ENCODE data around the gene PSIP1. TPM values are rescaled to one million over a fixed set of nuclear protein-coding genes. Genes with fewer than 3 reads are reported as not detected.

PSIP1 gene
- total RNA-seq, 1 donor from 2014 or later = 115 TPM

DNA sequence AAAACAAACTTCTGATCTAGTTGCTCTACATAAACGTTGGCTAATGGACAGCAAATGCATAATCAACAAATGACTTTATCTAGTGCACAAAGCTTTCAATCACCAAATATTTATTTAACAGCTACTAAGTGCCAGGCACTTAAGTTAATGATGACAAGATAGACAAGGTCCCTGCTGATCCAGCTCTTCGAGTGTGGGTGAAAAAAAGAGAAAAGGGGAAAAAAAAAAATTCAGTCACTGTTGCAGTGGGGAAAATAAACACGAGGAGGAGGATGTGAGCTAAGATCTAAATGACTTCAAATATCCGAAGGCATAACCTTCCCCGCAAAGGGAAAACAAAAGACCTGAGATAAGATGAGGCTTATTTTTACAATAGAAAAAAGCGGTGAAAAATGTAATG, 9.6 kb downstream of the PSIP1 start:
- intact Hi-C loops (cut with DNase I) = no loop called here
- Histone ChIP-seq H3K36me3 (peaks cover 5 to 20% of the 10 kb centered on the region in 2 donors), H3K4me1 (peaks cover 0 to 12% of the 10 kb centered on the region in 2 donors)

DNA sequence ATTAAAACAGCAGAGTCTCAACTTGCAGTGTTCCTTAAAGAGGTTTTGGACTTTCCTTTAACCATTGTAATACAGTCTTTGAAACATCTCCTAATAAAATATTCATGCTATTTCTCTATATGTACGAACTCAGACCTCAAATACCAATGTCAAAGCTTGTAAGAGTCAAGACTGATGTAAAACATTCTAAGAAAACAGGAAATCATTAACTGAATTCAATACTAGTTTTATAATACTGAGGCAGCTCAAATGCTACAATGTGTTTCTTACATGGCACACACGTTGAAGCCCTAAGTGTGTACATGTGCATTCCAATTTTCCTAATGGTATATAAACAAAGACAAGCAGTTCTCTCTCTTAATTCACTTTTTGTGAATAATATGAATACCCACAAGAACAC, 11.6 kb downstream of the PSIP1 start:
- no peak overlapping the region for H3K4me3 ChIP-seq
- H3K27ac ChIP-seq = no peak overlapping the region
- peaks cover 0 to 18% of the 10 kb centered on the region in 2 donors for H3K4me1 ChIP-seq
- intact Hi-C loops (cut with DNase I) = no loop called here
- no peak for DNase-seq (ENCODE audit: low spot score in 2 of 2)
- H3K27me3 ChIP-seq = no peaks in the 10 kb centered on the region
- H3K9me3 ChIP-seq = no peaks in the 10 kb centered on the region
- peaks cover 0 to 7% of the 10 kb centered on the region in 2 donors for H3K36me3 ChIP-seq
- no peak for TF ChIP-seq CTCF (IDR thresholded peaks at IDR 0.05)

More for the DNA sequence above, 9.6 kb downstream of the PSIP1 start:
- H3K9me3 ChIP-seq = no peaks in the 10 kb centered on the region
- no peak for DNase-seq (ENCODE audit: low spot score in 2 of 2)
- no peak overlapping the region for H3K27ac ChIP-seq
- TF ChIP-seq CTCF (IDR thresholded peaks at IDR 0.05) = no peak
- H3K4me3 ChIP-seq = no peak overlapping the region
- H3K27me3 ChIP-seq = no peaks in the 10 kb centered on the region

GRCh38 chr9:15498246-15498995, 12.3 kb downstream of the PSIP1 start:
- Histone ChIP-seq H3K4me3 (no peak overlapping the region), H3K36me3 (peaks cover 0 to under 1% of the 10 kb centered on the region in 2 donors), H3K27me3 (no peaks in the 10 kb centered on the region), H3K27ac (no peak overlapping the region), H3K9me3 (no peaks in the 10 kb centered on the region), H3K4me1 (peaks cover 0 to 18% of the 10 kb centered on the region in 2 donors)
- no peak for DNase-seq (ENCODE audit: low spot score in 2 of 2)
- no peak for TF ChIP-seq CTCF (IDR thresholded peaks at IDR 0.05)
- intact Hi-C loops (cut with DNase I) = no loop called here

DNA sequence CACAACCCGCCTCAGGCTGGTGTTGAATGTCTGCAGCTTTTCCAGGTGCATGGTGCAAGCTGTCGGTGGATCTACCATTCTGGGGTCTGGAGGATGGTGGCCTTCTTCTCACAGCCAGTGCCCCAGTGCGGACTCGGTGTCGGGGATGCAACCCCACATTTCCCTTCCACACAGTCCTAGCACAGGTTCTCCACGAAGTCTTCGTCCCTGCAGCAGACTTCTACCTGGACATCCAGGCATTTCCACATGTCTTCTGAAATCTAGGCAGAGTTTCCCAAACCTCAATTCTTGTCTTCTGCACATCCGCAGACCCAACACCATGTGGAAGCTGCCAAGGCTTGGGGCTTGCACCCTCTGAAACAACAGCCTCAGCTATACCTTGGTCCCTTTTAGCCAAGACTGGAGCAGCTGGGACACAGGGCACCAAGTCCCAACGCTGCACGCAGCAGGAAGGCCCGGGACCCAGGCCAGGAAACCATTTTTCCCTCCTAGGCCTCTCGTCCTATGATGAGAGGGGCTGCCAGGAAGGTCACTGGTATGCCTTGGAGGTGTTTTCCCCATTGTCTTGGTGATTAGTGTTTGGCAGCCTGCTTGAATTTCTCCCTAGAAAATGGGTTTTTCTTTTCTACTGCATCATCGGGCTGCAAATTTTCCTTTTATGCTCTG, 18.2 kb downstream of the PSIP1 start:
- Histone ChIP-seq H3K4me1 (peaks cover 0 to 14% of the 10 kb centered on the region in 2 donors), H3K9me3 (no peaks in the 10 kb centered on the region), H3K4me3 (no peak overlapping the region), H3K36me3 (peaks cover 0 to 13% of the 10 kb centered on the region in 2 donors), H3K27me3 (no peaks in the 10 kb centered on the region), H3K27ac (no peak overlapping the region)
- TF ChIP-seq CTCF (IDR thresholded peaks at IDR 0.05) = no peak
- no peak for DNase-seq (ENCODE audit: low spot score in 2 of 2)
- intact Hi-C loops (cut with DNase I) = no loop called here

- no peaks in the 10 kb centered on the region for H3K27me3 ChIP-seq
- H3K9me3 ChIP-seq = no peaks in the 10 kb centered on the region
- intact Hi-C loops (cut with DNase I) = no loop called here
- no peak for DNase-seq (ENCODE audit: low spot score in 2 of 2)
- no peak for TF ChIP-seq CTCF (IDR thresholded peaks at IDR 0.05)
- H3K4me3 ChIP-seq = no peak overlapping the region
- H3K36me3 ChIP-seq = peaks cover 0 to 13% of the 10 kb centered on the region in 2 donors
- H3K4me1 ChIP-seq = peaks cover 0 to 9% of the 10 kb centered on the region in 2 donors
- H3K27ac ChIP-seq = no peak overlapping the region
Observed at GRCh38 chr9:15491950-15492349, 18.8 kb downstream of the PSIP1 start.
